ENCODE data around the gene NKX6-2. TPM values are rescaled to one million over a fixed set of nuclear protein-coding genes. Genes with fewer than 3 reads are reported as not detected.
"Not testable (repeated sequence)": the region's sequence is repeated elsewhere in the genome, so short reads cannot be mapped to it uniquely, and the experiment has no call there.

NKX6-2 gene
- total RNA-seq, 4 donors from 2014 or later: not detected

DNA sequence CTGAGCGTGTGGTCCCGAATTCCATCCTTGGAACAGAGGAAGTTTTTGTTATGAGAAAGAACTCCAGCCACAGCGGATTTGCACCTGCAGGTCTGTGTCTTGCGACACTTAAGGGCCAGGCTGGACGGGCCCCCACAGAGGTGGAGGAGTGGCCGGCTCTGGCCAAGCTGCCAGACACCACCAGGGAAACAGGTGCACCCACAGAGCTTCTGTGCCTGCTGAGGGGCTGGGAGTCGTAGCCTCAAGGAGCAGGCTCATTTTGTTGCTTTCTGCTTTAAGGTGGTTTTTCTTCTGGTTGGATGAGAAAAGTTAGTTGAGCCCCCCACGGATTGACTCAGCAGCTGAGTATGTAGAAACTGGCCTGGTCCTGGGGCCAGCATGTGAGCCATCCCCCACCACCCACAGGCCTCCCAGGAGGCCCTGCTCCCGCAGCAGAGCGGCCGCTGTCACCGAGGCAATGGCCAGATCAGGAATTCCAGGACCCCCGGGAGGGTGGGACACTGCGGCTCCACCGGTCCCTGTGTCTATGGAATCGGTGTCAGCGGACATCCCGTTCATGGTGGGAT lies 41.9 kb downstream of the NKX6-2 start:
- intact Hi-C loops (cut with DNase I; ENCODE audit: low total_unique reads): no loop called here
- Histone ChIP-seq H3K9me3 (no peaks in the 10 kb centered on the region), H3K36me3 (no peaks in the 10 kb centered on the region), H3K27ac (no peak overlapping the region), H3K4me3 (no peak overlapping the region), H3K4me1 (peaks cover 0 to 12% (median 9%) of the 10 kb centered on the region in 4 donors), H3K27me3 (no peaks in the 10 kb centered on the region)
- TF ChIP-seq POLR2AphosphoS5 (IDR thresholded peaks at IDR 0.05): no peak
- no peak for TF ChIP-seq EP300 (IDR thresholded peaks at IDR 0.05; ENCODE audit: low read depth)
- no peak for TF ChIP-seq POLR2A (IDR thresholded peaks at IDR 0.05)
- TF ChIP-seq, protein P1, sequence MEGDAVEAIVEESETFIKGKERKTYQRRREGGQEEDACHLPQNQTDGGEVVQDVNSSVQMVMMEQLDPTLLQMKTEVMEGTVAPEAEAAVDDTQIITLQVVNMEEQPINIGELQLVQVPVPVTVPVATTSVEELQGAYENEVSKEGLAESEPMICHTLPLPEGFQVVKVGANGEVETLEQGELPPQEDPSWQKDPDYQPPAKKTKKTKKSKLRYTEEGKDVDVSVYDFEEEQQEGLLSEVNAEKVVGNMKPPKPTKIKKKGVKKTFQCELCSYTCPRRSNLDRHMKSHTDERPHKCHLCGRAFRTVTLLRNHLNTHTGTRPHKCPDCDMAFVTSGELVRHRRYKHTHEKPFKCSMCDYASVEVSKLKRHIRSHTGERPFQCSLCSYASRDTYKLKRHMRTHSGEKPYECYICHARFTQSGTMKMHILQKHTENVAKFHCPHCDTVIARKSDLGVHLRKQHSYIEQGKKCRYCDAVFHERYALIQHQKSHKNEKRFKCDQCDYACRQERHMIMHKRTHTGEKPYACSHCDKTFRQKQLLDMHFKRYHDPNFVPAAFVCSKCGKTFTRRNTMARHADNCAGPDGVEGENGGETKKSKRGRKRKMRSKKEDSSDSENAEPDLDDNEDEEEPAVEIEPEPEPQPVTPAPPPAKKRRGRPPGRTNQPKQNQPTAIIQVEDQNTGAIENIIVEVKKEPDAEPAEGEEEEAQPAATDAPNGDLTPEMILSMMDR (IDR thresholded peaks at IDR 0.05): no peak
- 95 to 96% methylated on average over 5 to 18 of the region's 18 CpGs for WGBS, 2 donors (ENCODE audit: low coverage in 1 of 2)
- DNase-seq: no peak
- in situ Hi-C loops (cut with MboI; ENCODE audit: low pct_ligation_motif_present in 1 of 4, low pct_unique_long_range_greater_than_20kb in 1 of 4, low sequenced_read_pairs in 3 of 4): no loop called here

DNA sequence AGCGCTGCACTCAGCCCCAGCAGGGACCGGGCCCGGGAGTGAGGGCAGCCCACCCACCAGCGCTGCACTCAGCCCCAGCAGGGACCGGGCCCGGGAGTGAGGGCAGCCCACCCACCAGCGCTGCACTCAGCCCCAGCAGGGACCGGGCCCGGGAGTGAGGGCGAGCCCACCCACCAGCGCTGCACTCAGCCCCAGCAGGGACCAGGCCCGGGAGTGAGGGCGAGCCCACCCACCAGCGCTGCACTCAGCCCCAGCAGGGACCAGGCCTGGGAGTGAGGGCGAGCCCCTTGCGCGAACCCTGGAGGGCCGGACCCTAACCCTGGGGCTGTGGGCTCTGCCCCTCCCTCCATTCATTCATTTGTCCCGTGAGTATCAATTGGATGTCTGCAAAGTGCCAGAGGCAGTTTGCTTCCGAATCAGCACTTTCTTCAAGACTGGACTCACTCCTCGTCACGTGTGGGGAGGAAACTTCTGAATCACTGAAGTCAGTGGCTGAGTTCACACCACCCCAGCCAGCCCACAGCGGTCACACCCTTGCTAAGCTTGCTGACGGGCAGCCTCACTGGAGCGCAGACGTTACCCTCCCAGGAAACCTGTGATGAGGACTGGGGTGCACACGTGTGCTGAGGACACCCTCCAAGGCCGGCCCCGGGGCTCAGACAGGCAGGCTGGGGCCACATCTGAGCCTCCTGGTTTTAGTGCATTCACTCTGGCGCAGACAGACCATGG lies 42.6 kb downstream of the NKX6-2 start:
- H3K36me3 ChIP-seq; intact Hi-C loops (cut with DNase I; ENCODE audit: low total_unique reads); H3K27ac ChIP-seq; in situ Hi-C loops (cut with MboI; ENCODE audit: low pct_ligation_motif_present in 1 of 4, low pct_unique_long_range_greater_than_20kb in 1 of 4, low sequenced_read_pairs in 3 of 4); H3K9me3 ChIP-seq; DNase-seq; H3K27me3 ChIP-seq; H3K4me3 ChIP-seq: not testable (repeated sequence)
- 83% methylated on average over 23 of the region's 30 CpGs; no CpG with 5 or more reads in 1 of the 2 donors for WGBS, 2 donors (ENCODE audit: low coverage in 1 of 2)
- peaks cover 0 to 12% (median 9%) of the 10 kb centered on the region in 4 donors for H3K4me1 ChIP-seq

DNA sequence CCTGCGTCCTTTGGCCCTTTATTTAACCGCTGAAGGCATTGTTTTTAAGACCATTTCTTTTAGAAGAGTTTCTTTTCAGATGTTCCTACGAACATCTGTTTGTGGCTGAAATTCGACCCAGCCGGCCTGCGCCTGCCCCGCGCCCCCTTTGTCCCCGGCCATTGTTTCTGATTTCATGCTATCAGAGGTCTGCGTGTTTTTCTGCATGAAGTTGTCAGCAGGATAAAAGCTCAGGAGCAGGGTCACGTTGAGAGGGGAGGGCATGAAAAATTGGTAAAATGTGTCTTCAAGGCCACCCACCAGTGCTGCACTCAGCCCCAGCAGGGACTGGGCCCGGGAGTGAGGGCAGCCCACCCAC lies 43.1 kb downstream of the NKX6-2 start:
- no peaks in the 10 kb centered on the region for H3K36me3 ChIP-seq
- intact Hi-C loops (cut with DNase I; ENCODE audit: low total_unique reads) (no loop called here), in situ Hi-C loops (cut with MboI; ENCODE audit: low pct_ligation_motif_present in 1 of 4, low pct_unique_long_range_greater_than_20kb in 1 of 4, low sequenced_read_pairs in 3 of 4) (no loop called here)
- H3K4me1 ChIP-seq: peaks cover 0 to 12% (median 9%) of the 10 kb centered on the region in 4 donors
- no peaks in the 10 kb centered on the region for H3K9me3 ChIP-seq
- WGBS, 2 donors (ENCODE audit: low coverage in 1 of 2): 86 to 92% methylated on average over 11 to 12 of the region's 12 CpGs
- no peak for DNase-seq
- no peak overlapping the region for H3K27ac ChIP-seq
- no peak for TF ChIP-seq EP300 (IDR thresholded peaks at IDR 0.05; ENCODE audit: low read depth)
- TF ChIP-seq POLR2AphosphoS5 (IDR thresholded peaks at IDR 0.05): no peak
- no peak for TF ChIP-seq POLR2A (IDR thresholded peaks at IDR 0.05)
- TF ChIP-seq, protein P1 (IDR thresholded peaks at IDR 0.05): no peak
- no peaks in the 10 kb centered on the region for H3K27me3 ChIP-seq
- no peak overlapping the region for H3K4me3 ChIP-seq

DNA sequence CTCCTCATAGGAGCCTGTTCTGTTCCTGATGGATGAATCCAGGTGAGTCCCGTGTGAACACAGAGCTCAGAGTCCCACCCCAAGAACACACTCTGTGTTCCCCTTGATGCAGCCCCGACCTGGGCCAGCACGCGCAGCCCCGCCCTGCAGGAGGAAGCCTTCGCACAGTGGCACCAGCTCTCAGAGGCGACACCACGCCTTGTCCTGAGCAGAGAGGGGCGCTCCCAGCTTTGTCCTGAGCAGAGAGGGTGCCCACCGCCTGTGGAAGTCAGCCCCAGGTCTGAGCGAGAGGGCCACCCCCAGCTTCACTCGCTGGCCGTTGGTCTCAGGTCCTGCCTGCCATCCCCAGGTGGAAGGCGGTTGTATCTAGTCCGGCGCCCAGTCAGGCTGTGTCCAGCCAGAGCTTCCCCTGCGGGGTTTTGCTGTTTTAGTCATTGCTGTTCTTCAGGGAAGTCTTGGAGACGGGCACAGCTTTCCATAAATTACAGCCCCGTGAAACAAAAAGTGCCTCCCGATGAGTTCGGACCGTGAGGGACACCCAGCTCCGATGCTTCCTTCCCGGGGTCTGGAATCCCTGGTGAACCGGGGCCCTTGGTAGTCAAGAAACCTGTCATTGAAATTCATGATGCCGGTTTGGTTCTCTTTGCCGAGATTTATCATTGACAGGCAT lies 43.6 kb downstream of the NKX6-2 start:
- in situ Hi-C loops (cut with MboI; ENCODE audit: low pct_ligation_motif_present in 1 of 4, low pct_unique_long_range_greater_than_20kb in 1 of 4, low sequenced_read_pairs in 3 of 4): no loop called here
- intact Hi-C loops (cut with DNase I; ENCODE audit: low total_unique reads): no loop called here
- WGBS, 2 donors (ENCODE audit: low coverage in 1 of 2): 80% methylated on average over 26 of the region's 27 CpGs; no CpG with 5 or more reads in 1 of the 2 donors
- peak; percentile 43 for DNase-seq
- Histone ChIP-seq H3K4me1 (peaks cover 0 to 12% (median 9%) of the 10 kb centered on the region in 4 donors), H3K27me3 (no peaks in the 10 kb centered on the region), H3K36me3 (no peaks in the 10 kb centered on the region), H3K4me3 (no peak overlapping the region), H3K27ac (no peak overlapping the region), H3K9me3 (no peaks in the 10 kb centered on the region)
- TF ChIP-seq POLR2AphosphoS5 (IDR thresholded peaks at IDR 0.05) (no peak), POLR2A (IDR thresholded peaks at IDR 0.05) (no peak)

DNA sequence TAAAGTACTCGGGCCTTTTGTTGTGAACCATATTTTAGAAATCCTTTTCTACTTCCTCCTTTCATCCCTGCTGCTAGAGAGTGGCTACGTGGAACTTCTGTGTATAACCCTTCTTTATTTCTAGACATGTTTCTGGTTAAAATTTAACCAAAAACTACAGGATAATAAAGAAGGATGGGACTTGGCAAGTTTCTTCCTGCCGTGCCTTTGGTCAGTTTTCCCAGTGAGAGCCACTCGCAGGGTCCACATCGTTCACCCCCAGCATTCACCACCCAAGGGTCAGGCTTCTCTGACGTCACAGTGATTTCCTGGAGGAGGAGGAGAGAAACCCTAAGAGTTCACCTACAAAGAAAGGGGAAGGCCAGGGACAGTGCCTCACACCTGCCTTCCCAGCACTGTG lies 45.4 kb downstream of the NKX6-2 start:
- Histone ChIP-seq H3K4me1 (peaks cover 0 to 12% (median 9%) of the 10 kb centered on the region in 4 donors), H3K27me3 (no peaks in the 10 kb centered on the region), H3K4me3 (no peak overlapping the region), H3K9me3 (no peaks in the 10 kb centered on the region), H3K27ac (peak overlapping the region; percentile 52 to 69 (median 60)), H3K36me3 (no peaks in the 10 kb centered on the region)
- TF ChIP-seq POLR2A (IDR thresholded peaks at IDR 0.05) (no peak), POLR2AphosphoS5 (IDR thresholded peaks at IDR 0.05) (no peak), EP300 (IDR thresholded peaks at IDR 0.05; ENCODE audit: low read depth) (no peak)
- TF ChIP-seq, protein P1 (IDR thresholded peaks at IDR 0.05): no peak
- WGBS, 2 donors (ENCODE audit: low coverage in 1 of 2): 44 to 60% methylated on average over 5 to 6 of the region's 6 CpGs
- in situ Hi-C loops (cut with MboI; ENCODE audit: low pct_ligation_motif_present in 1 of 4, low pct_unique_long_range_greater_than_20kb in 1 of 4, low sequenced_read_pairs in 3 of 4) (no loop called here), intact Hi-C loops (cut with DNase I; ENCODE audit: low total_unique reads) (no loop called here)
- DNase-seq: peak; percentile 31
